ENCODE measurements around the gene NRL.

NRL gene

DNA sequence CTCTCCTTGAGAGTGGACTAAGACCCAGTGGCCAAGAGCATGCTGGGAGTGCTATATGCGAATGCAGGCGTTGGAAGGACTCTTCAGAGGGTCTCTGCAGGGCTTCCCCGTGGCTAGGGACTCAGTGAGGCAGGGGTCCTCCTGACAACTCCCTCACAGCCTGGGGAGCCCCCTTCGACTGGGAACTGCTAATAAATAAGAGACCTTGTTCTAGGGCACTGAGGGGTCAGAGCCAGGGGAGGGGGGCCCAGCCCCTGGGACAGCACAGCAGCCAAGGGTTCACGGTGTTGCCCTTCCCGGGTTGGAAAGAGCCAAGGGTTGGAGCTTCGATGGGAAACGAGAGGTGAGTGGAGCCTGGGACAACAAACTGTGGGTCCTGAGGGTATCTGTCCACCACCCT is 49.3 kb downstream of the NRL start:
- DNase-seq: no peak

DNA sequence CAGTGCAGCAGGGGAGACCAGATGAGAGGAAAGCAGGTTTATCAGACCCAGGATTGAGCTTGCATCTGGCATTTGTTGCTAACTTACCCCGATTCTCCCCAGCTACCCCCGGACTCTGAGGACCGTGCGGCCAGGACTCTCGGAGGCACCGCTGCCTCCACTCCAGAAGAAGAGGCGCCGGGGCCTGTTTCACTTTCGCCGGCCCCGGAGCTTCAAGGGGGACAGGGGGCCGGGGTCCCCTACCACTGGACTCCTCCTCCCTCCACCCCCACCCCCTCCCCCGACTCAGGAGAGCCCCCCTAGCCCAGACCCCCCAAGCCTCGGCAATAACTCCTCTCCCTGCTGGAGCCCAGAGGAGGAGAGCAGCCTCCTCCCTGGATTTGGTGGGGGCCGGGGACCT is 49.9 kb downstream of the NRL start:
- no peak for DNase-seq

DNA sequence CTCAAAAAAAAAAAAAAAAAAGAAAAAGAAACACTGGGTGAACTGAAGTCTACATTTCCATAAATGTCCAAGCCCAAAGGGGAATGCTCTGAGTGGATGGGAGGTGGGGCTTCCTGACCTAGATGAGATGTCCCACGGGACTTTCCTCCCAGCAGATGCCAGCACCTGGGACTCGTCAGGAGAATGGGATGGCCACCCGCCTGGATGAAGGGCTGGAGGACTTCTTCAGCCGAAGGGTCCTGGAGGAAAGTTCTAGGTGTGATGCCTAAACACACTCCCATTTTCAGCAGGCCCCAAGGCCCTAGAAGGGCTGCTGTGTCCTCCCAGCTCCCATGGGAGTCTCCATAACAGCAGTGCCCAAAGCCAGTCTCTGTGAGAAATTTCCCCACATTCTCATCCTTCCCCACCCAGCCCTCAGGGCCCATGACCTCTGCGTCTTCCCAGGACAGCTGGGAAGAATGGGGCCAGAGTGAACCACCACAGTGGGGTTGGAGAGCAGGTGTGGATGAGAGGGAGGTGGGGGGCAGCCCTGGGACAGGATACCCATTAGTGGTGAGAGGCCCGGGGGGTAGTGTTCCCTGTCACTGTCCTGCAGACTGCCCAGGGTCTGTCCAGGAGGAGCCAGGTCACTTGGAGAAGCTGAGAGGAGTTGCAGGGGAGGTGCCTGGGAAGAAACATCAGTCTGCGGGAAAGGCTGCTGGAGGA is 50.5 kb downstream of the NRL start:
- DNase-seq: no peak

- no peak for DNase-seq
Measured at GRCh38 chr14:24063263-24063836, 51.4 kb downstream of the NRL start.

DNA sequence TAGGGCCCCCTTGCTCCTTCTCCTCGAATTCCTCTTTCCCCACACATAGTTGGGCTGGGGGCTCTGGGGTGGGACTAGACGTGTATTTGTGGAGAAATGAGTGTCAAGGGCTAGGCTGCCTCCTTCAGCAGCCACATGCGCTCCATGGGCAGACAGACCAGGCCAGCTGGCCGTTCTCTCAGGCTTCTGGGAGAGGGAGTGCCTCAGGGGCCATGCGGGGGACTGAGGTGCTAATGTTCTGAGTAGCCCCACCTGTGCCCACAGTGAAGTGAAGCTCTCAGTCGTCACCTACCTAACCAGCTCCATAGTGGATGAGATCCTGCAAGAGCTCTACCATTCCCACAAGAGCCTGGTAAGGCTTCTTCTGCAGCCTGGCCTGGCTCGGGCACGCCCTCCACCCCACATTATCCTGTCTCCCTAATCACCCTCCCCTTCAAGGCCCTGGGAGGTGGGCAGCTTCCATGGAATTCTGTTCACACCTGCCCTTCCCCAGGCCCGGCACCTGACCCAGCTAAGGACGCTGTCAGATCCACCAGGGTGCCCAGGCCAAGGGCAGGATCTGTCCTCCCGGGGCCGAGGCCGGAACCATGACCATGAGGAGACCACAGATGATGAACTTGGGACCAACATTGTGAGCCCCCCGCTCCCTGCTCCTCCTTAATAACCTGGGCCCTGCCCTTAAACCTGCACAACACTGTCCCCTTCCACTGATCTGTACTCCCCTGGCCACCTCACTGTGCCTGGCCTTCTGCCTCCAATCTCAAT is 52.4 kb downstream of the NRL start:
- no peak for DNase-seq

- no peak for DNase-seq
Measured at GRCh38 chr14:24060984-24061913, 53.5 kb downstream of the NRL start.

DNA sequence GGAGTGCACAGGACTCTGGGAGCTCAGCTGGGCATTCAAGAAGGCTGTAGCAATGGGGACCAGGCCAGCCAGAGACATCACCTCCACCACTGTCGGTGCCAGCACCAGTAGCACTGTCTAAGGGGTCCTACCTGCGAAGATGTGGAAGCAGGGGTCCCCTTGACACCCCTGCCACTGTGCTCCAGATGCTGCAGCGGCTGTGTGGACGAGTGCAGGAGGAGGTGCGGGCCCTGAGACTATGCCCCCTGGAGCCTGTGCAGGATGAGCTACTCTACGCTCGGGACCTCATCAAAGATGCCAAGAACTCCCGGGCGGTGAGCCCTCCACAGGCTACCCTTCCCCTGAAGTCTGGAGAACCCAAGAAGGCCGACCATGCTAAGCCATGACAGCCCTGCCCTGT is 54.3 kb downstream of the NRL start:
- no peak for DNase-seq

DNA sequence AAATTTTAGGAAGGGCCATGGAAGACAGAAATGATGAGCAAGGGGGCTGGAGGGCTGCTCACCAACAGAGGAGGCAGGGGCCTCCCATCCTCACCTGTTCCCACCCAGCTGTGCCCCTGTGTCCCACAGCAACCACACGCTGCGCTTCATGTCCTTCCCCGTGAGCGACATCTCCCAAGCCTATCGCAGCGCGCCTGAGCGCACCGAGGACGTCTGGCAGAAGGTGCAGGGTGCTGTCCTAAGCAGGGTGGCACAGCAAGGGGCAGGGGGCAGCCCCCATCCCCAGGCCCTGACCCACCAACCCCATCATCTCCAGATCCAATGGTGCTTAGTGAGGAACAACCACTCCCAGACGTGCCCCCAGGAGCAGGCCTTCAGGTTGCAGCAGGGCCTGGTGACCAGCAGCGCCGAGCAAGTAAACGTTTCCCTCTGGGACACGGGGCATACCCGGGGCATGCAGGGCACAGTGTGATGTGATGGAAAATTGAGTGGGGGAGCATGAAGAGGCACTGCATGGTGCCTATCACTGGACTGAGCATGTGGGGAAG is 54.8 kb downstream of the NRL start:
- no peak for DNase-seq

DNA sequence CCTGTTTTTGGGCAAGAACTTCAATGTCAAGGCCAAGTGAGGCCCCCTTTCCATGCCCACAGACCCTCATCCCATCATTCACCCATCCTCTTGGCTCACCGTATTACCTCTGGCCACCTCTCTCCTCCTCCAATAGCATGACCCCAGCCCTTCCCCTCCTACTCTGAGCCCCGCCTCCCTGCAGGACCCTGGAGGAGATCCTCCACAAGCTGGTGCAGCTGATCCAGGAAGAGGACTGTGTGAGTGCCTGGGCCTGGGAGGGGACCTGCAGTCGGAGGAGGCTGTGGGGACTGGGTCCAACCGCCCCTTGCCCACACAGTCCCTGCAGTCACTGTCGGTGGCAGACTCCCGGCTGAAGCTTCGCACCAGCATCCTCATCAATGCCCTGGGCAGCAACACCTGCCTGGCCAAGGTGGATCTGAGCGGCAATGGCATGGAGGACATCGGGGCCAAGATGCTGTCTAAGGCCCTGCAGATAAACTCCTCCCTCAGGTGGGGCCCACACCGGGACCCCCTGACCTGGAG is 55.7 kb downstream of the NRL start:
- DNase-seq: no peak

DNA sequence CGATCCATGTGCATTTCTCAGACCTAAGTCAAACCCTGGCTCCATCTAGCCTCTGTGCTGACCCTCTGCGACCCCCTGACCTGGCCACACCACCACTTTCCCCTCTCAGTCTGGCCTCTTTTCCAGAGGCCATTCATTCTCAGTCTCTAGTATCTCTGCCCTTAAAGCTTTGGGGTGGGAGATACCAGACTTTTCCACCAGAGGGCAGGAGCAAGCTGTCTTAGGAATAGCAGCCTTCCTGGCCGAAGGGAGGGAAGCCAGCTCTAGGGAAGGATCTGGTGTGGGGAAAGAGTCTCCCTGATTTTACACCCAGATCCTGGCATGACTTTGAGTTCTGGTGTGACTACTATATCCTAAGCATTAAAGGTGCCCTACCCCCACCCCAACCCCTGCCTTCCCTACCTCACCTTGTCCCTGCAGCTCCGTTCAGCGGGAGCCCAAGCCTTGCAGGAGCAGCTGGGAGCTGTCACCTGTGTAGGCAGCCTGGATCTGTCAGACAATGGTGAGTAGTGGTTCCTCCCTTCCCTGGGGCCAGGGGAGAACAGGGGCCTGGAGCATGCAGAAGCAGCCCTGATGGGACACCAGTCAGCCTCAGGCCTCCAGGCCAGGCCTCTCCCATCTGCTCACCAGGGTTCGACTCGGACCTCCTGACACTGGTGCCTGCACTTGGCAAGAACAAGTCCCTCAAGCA is 56.3 kb downstream of the NRL start:
- peak; percentile 73 for DNase-seq

DNA sequence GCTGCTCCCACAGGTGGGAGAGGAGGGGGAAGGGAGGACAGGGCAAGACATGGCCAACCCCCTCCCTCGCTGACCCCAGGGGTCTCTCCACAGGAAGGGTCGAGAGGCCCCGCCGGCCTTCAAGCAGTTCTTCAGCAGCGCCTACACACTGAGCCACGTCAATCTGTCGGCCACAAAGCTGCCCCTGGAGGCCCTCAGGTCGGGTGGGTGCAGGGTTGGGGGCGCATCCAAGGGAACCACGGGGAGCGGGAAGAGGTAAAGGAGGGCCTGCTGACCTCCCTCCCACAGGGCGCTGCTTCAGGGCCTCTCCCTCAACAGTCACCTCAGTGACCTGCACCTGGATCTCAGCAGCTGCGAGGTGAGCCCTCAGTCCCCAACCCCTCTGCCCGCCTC is 56.9 kb downstream of the NRL start:
- DNase-seq: no peak

GRCh38 chr14:24057271-24057670 is 57.5 kb downstream of the NRL start:
- no peak for DNase-seq

DNA sequence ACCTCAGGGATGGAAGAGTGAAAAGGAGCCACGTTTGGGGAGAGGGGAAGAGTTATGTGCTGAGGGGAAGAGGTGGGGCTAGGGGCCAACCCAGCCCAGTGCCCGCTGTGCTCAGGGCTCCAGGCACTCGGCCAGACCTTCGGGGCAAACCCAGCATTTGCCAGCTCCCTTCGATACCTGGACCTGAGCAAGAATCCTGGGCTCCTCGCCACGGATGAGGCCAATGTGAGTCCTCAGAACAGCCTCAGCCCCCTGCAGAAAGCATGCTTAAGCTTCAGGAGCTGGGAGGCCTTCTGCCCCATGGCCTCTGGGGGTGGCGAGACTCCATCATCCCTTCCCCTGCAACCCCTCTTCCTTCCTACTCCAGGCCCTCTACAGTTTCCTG is 58.0 kb downstream of the NRL start:
- DNase-seq: no peak

- DNase-seq: no peak
Measured at GRCh38 chr14:24055971-24056799, 58.6 kb downstream of the NRL start.

DNA sequence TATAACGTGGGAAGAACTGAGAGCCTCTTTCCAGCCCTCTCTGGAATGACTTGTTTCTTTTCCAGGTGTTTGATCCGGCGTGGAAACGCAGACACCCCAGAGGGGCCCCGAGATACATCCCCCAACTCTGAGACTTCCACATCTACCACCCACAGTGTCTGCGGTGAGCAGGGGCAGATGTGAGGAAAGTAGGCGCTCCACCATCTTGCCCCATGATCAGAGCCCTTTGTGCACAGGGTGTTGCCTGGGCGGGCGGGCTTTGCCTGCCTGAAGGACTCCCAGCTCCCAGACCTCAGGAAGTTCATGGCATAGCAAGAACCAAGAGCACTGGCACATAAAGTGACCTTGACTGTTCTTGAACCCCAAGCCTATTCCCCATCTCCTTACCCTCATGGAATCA is 60.1 kb downstream of the NRL start:
- no peak for DNase-seq

DNA sequence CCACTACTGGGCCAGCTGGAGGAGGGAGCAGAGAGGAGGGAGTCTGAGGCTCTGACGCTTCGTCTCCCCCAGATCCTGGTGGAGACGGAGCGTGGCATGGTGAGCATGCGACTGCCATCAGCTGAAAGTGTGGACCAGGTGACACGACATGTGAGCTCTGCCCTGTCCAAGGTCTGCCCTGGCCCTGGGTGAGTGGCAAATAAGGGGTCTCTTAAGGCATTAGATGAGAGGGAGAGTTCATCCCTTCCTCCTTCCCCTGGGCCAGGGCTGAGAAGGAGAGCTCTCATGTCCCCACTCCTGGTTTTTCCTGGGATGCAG is 60.5 kb downstream of the NRL start:
- DNase-seq: no peak

- DNase-seq: no peak
Measured at GRCh38 chr14:24053548-24054323, 61.0 kb downstream of the NRL start.

DNA sequence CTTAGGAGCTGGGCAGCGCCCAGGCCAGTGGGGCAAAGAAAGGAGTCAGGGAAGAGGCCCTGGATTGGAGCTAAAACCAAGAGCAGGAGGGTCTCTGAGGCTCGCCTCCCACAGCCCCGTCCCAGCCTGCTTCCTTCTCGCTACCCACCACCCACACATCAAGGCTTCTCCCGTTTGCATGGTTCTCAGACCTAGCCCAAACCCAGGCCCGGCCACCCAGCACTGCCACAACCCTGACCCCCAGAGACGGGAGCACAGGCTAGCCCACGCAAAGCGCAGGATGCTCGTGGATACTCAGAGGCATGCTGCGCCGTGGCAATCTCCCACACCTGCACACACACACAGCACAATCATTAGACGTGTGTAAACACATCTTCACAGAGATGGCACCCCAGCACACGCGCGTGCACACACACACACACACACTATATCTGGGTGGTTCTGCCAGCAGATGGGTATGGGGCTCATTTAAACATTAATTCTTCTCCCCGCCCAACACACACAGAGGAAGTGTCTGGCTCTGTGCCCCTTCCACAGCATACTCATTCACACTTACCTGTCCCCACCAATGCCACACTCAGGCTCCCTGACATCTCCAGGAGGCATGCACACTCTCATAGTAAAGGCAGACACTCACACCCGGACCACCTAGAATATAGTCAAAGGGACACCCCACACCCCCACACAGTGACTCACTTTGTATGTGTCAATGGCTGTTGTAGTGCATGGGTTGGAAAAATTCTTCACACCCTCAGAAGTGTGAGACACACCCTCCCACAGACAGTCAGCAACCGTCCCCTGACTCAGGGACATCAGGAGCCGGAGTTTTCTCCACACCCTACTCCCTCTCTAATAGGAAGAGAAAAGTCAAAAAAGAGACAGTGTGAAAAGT is 61.8 kb downstream of the NRL start:
- peak; percentile 82 for DNase-seq

Data from CD4-positive, alpha-beta T cell treated with Interleukin-4 for 4 hours (primary cell).